H9 (cell line): ENCODE measurements around the gene AREG. TPM values are rescaled to one million over a fixed set of nuclear protein-coding genes. Genes with fewer than 3 reads are reported as not detected.

Experiments
- DNase-seq: peaks from one replicate; pipeline ENCODE4 v3.0.0-alpha.2; 2017
- H2AFZ ChIP-seq: one replicate; pipeline ENCODE4 v1.6.1; 2013; ENCODE audit warnings: mild to moderate bottlenecking, low read length, control low read depth, moderate library complexity
- H2AK5ac ChIP-seq: 2 replicates; pipeline ENCODE4 v1.6.1; 2013; ENCODE audit warnings: low read length, control low read depth, mixed read lengths; ENCODE audit not compliant: insufficient read length
- H2BK120ac ChIP-seq: one replicate; pipeline ENCODE4 v1.6.1; 2013; ENCODE audit warnings: low read depth, mild to moderate bottlenecking, low read length, control low read depth, inconsistent platforms; ENCODE audit not compliant: poor library complexity, severe bottlenecking
- H2BK12ac ChIP-seq: 2 replicates; pipeline ENCODE4 v1.6.1; 2013; ENCODE audit warnings: low read length, control low read depth, mixed read lengths, low read depth; ENCODE audit not compliant: insufficient read length
- H2BK15ac ChIP-seq: 2 replicates; pipeline ENCODE4 v1.6.1; 2013; ENCODE audit warnings: low read depth, low read length, control low read depth
- H2BK20ac ChIP-seq: one replicate; pipeline ENCODE4 v1.6.1; 2013; ENCODE audit warnings: low read depth, mild to moderate bottlenecking, low read length, control low read depth, inconsistent platforms; ENCODE audit not compliant: poor library complexity, severe bottlenecking
- H2BK5ac ChIP-seq: 2 replicates; pipeline ENCODE4 v1.6.1; 2013; ENCODE audit warnings: low read length, control low read depth, mixed read lengths; ENCODE audit not compliant: insufficient read length
- H3K14ac ChIP-seq: 2 replicates; pipeline ENCODE4 v1.6.1; 2013; ENCODE audit warnings: low read length, control low read depth; ENCODE audit not compliant: insufficient read depth
- H3K18ac ChIP-seq: 2 replicates; pipeline ENCODE4 v1.6.1; 2013; ENCODE audit warnings: low read depth, mild to moderate bottlenecking, mixed read lengths, low read length, control low read depth; ENCODE audit not compliant: insufficient read length
- H3K23ac ChIP-seq: 2 replicates; pipeline ENCODE4 v1.6.1; 2013; ENCODE audit warnings: low read length, control low read depth, mixed read lengths, low read depth; ENCODE audit not compliant: insufficient read length
- H3K23me2 ChIP-seq: 2 replicates; pipeline ENCODE4 v1.6.1; 2013; ENCODE audit warnings: low read depth, mild to moderate bottlenecking, mixed read lengths, low read length, control low read depth; ENCODE audit not compliant: insufficient read length, poor library complexity, severe bottlenecking
- H3K27ac ChIP-seq: 2 replicates; pipeline ENCODE4 v1.5.1; 2013; ENCODE audit warnings: low read length, control low read depth, mixed read lengths, low read depth; ENCODE audit not compliant: insufficient read length
- H3K27me3 ChIP-seq: 2 replicates; pipeline ENCODE4 v1.6.1; 2013; ENCODE audit warnings: low read length, control low read depth, inconsistent platforms; ENCODE audit not compliant: insufficient read depth
- H3K4ac ChIP-seq: 2 replicates; pipeline ENCODE4 v1.6.1; 2013; ENCODE audit warnings: low read depth, mild to moderate bottlenecking, control low read depth, inconsistent platforms, low read length, moderate library complexity
- H3K4me1 ChIP-seq: 2 replicates; pipeline ENCODE4 v1.6.1; 2013; ENCODE audit warnings: low read length, control low read depth, inconsistent platforms; ENCODE audit not compliant: insufficient read depth
- H3K4me2 ChIP-seq: 2 replicates; pipeline ENCODE4 v1.6.1; 2013; ENCODE audit warnings: low read length, control low read depth, mixed read lengths; ENCODE audit not compliant: insufficient read length, insufficient read depth
- H3K56ac ChIP-seq: 2 replicates; pipeline ENCODE4 v1.6.1; 2013; ENCODE audit warnings: low read depth, mild to moderate bottlenecking, mixed read lengths, low read length, control low read depth; ENCODE audit not compliant: insufficient read length
- H3K79me1 ChIP-seq: 2 replicates; pipeline ENCODE4 v1.6.1; 2013; ENCODE audit warnings: low read depth, mild to moderate bottlenecking, moderate library complexity, low read length, control low read depth, inconsistent platforms; ENCODE audit not compliant: insufficient read depth, poor library complexity, severe bottlenecking
- H3K79me2 ChIP-seq: 2 replicates; pipeline ENCODE4 v1.6.1; 2013; ENCODE audit warnings: low read length, control low read depth, inconsistent platforms; ENCODE audit not compliant: insufficient read depth
- H3K9ac ChIP-seq: 2 replicates; pipeline ENCODE4 v1.6.1; 2013; ENCODE audit warnings: low read length, control low read depth, mixed read lengths; ENCODE audit not compliant: insufficient read length; ENCODE audit errors: extremely low read depth
- H3K9me3 ChIP-seq: one replicate; pipeline ENCODE4 v1.6.1; 2013; ENCODE audit warnings: low read depth, low read length, inconsistent platforms; ENCODE audit not compliant: control insufficient read depth
- H3T11ph ChIP-seq: one replicate; pipeline ENCODE4 v1.6.1; 2013; ENCODE audit warnings: mild to moderate bottlenecking, low read length, control low read depth, inconsistent platforms
- H4K20me1 ChIP-seq: one replicate; pipeline ENCODE4 v1.6.1; 2013; ENCODE audit not compliant: control insufficient read depth, insufficient read length, insufficient read depth
- H4K5ac ChIP-seq: 2 replicates; pipeline ENCODE4 v1.6.1; 2013; ENCODE audit warnings: low read depth, mild to moderate bottlenecking, mixed read lengths, low read length, control low read depth; ENCODE audit not compliant: insufficient read length
- H4K8ac ChIP-seq: replicated peaks from 2 replicates; pipeline ENCODE4 v1.6.1; 2013; ENCODE audit warnings: low read length, control low read depth, mixed read lengths, low read depth; ENCODE audit not compliant: insufficient read length
- H4K91ac ChIP-seq: 2 replicates; pipeline ENCODE4 v1.6.1; 2013; ENCODE audit warnings: low read depth, mild to moderate bottlenecking, moderate library complexity, mixed read lengths, low read length, control low read depth; ENCODE audit not compliant: insufficient read length
- H3K27ac Mint-ChIP-seq, 3 experiments: 2 replicates in 2 of 3; 3 replicates in 1 of 3; pipeline ENCODE4 v1.8.0; 2020 to 2021; ENCODE audit warnings: mixed read lengths in 3 of 3, mild to moderate bottlenecking in 1 of 3, moderate library complexity in 1 of 3
- H3K27me3 Mint-ChIP-seq: 2 replicates; pipeline ENCODE4 v1.8.0; 2021; ENCODE audit warnings: low read depth, mild to moderate bottlenecking, moderate library complexity, mixed read lengths
- H3K36me3 Mint-ChIP-seq, 3 experiments: 2 replicates in 2 of 3; 3 replicates in 1 of 3; pipeline ENCODE4 v1.8.0; 2020 to 2021; ENCODE audit warnings: low read depth in 3 of 3, mixed read lengths in 3 of 3; ENCODE audit not compliant: insufficient read depth in 1 of 3
- H3K4me1 Mint-ChIP-seq, 2 experiments: 2 replicates each; pipeline ENCODE4 v1.8.0; 2020; ENCODE audit warnings: mixed read lengths in 2 of 2
- H3K4me3 Mint-ChIP-seq, 2 experiments: 2 replicates in 1 of 2; 3 replicates in 1 of 2; pipeline ENCODE4 v1.8.0; 2020 to 2021; ENCODE audit warnings: mild to moderate bottlenecking in 2 of 2, mixed read lengths in 2 of 2, moderate library complexity in 1 of 2
- H3K9me3 Mint-ChIP-seq, 2 experiments: 2 replicates in 1 of 2; 3 replicates in 1 of 2; pipeline ENCODE4 v1.8.0; 2020; ENCODE audit warnings: mild to moderate bottlenecking in 2 of 2, mixed read lengths in 2 of 2, moderate library complexity in 1 of 2
- CTCF ChIP-seq: fragments of 200-600 bp; sonication (generic); conservative IDR thresholded peaks from 3 replicates; pipeline ENCODE4 v1.8.0; 2021; ENCODE audit warnings: antibody characterized with exemption, mild to moderate bottlenecking
- total RNA-seq: library from RNA; stranded (reverse); gene quantifications from 2 replicates; pipeline ENCODE4 v1.2.1, GENCODE V29; 2021

Gene AREG
- total RNA-seq, 1 experiment from 2014 or later: 0.28 TPM

- Histone ChIP-seq H3K79me1 (no peaks in the 10 kb centered on the region), H4K8ac (no peak overlapping the region), H3K4ac (no peak overlapping the region), H2BK120ac (no peak overlapping the region), H2BK12ac (no peak overlapping the region), H4K5ac (no peak overlapping the region), H3K4me1 (no peaks in the 10 kb centered on the region; the same call in 1 of the 2 replicates), H3K27me3 (no peaks in the 10 kb centered on the region), H2AFZ (no peak overlapping the region), H2BK5ac (no peak overlapping the region), H2BK15ac (no peak overlapping the region), H3T11ph (no peak overlapping the region), H3K9me3 (no peaks in the 10 kb centered on the region), H4K20me1 (no peaks in the 10 kb centered on the region), H4K91ac (no peak overlapping the region), H2BK20ac (no peak overlapping the region), H3K56ac (no peak overlapping the region), H3K27ac (no peak overlapping the region), H3K9ac (no peak overlapping the region), H3K4me2 (no peak overlapping the region), H3K23me2 (no peaks in the 10 kb centered on the region), H2AK5ac (no peak overlapping the region), H3K23ac (no peak overlapping the region), H3K18ac (no peak overlapping the region), H3K14ac (no peak overlapping the region), H3K79me2 (no peaks in the 10 kb centered on the region)
- Mint-ChIP-seq H3K27me3 (no peaks in the 10 kb centered on the region; the same call in 1 of the 2 replicates), H3K36me3 (no peaks in the 10 kb centered on the region), H3K4me1 (peaks cover 12 to 13% of the 10 kb centered on the region in 2 experiments; a peak in 3 of 4 replicates), H3K27ac (no peak overlapping the region), H3K4me3 (no peak overlapping the region), H3K9me3 (no peaks in the 10 kb centered on the region)
- no peak for DNase-seq
- TF ChIP-seq CTCF: no peak
Observed at GRCh38 chr4:74412225-74412624, 32.7 kb upstream of the AREG start.
